Neural progenitor cell (in vitro differentiated cells): ENCODE data around the gene IFFO2. TPM values are rescaled to one million over a fixed set of nuclear protein-coding genes. Genes with fewer than 3 reads are reported as not detected.
A peak's percentile ranks its signal among the peaks of the same experiment; 100 is the strongest.

Source experiments
- DNase-seq: peaks from one replicate; pipeline ENCODE4 v3.0.0-alpha.2; 2016; ENCODE audit warnings: low spot score
- H2AFZ ChIP-seq: fragments of 200-600 bp; sonication (generic); replicated peaks from 2 replicates; pipeline ENCODE4 v1.6.1; 2016; ENCODE audit warnings: antibody characterized with exemption
- H3F3A ChIP-seq: fragments of 200-600 bp; sonication (generic); 2 replicates; pipeline ENCODE4 v1.6.1; 2016; ENCODE audit warnings: antibody characterized with exemption, low read depth
- H3K27ac ChIP-seq: fragments of 200-600 bp; sonication (generic); 2 replicates; pipeline ENCODE4 v1.5.1; 2016; ENCODE audit warnings: mild to moderate bottlenecking
- H3K27me3 ChIP-seq: fragments of 200-600 bp; sonication (generic); 2 replicates; pipeline ENCODE4 v1.6.1; 2016; ENCODE audit warnings: mild to moderate bottlenecking, moderate library complexity
- H3K36me3 ChIP-seq: fragments of 200-600 bp; sonication (generic); 2 replicates; pipeline ENCODE4 v1.5.1; 2016
- H3K4me1 ChIP-seq: fragments of 200-600 bp; sonication (generic); 2 replicates; pipeline ENCODE4 v1.6.1; 2016; ENCODE audit warnings: mixed run types
- H3K4me2 ChIP-seq: fragments of 200-600 bp; sonication (generic); 2 replicates; pipeline ENCODE4 v1.6.1; 2016
- H3K4me3 ChIP-seq: fragments of 200-600 bp; sonication (generic); 2 replicates; pipeline ENCODE4 v1.5.1; 2016
- H3K79me2 ChIP-seq: fragments of 200-600 bp; sonication (generic); 2 replicates; pipeline ENCODE4 v1.6.1; 2016; ENCODE audit warnings: low read depth
- H3K9ac ChIP-seq: fragments of 200-600 bp; sonication (generic); 2 replicates; pipeline ENCODE4 v1.6.1; 2016
- H3K9me3 ChIP-seq: fragments of 200-600 bp; sonication (generic); 2 replicates; pipeline ENCODE4 v1.5.1; 2016; ENCODE audit warnings: low read depth
- H4K20me1 ChIP-seq: fragments of 200-600 bp; sonication (generic); 2 replicates; pipeline ENCODE4 v1.6.1; 2016; ENCODE audit warnings: low read depth
- H3K27ac Mint-ChIP-seq: 3 replicates; pipeline ENCODE4 v1.8.0; 2021; ENCODE audit warnings: mixed read lengths
- H3K27me3 Mint-ChIP-seq: 2 replicates; pipeline ENCODE4 v1.8.0; 2022; ENCODE audit warnings: low read depth, mild to moderate bottlenecking, inconsistent platforms, moderate library complexity, mixed read lengths; ENCODE audit not compliant: insufficient read depth
- H3K36me3 Mint-ChIP-seq: 3 replicates; pipeline ENCODE4 v1.8.0; 2021; ENCODE audit warnings: mixed read lengths
- H3K4me1 Mint-ChIP-seq: 3 replicates; pipeline ENCODE4 v1.8.0; 2021; ENCODE audit warnings: mixed read lengths
- H3K4me3 Mint-ChIP-seq: 3 replicates; pipeline ENCODE4 v1.8.0; 2021; ENCODE audit warnings: mild to moderate bottlenecking, moderate library complexity, mixed read lengths
- H3K9me3 Mint-ChIP-seq: 3 replicates; pipeline ENCODE4 v1.8.0; 2020; ENCODE audit warnings: mixed read lengths
- CTCF ChIP-seq: fragments of 200-600 bp; sonication (generic); IDR thresholded peaks from 2 replicates; pipeline ENCODE4 v1.5.1; 2017; ENCODE audit warnings: antibody characterized with exemption, mild to moderate bottlenecking
- EZH2 ChIP-seq: fragments of 200-600 bp; sonication (generic); IDR thresholded peaks from 2 replicates; pipeline ENCODE4 v1.6.1; 2017; ENCODE audit warnings: antibody characterized with exemption, mild to moderate bottlenecking, moderate library complexity
- EZH2phosphoT487 ChIP-seq: fragments of 200-600 bp; sonication (generic); IDR thresholded peaks from 2 replicates; pipeline ENCODE4 v1.6.1; 2017; ENCODE audit warnings: antibody characterized with exemption
- total RNA-seq: library from RNA; depleted of rRNA; stranded (reverse); fragments of >200 nt; gene quantifications from 2 replicates; pipeline ENCODE4 v1.2.3, GENCODE V29; 2015; ENCODE audit warnings: low replicate concordance

Gene IFFO2
- total RNA-seq, 1 donor from 2014 or later: 0.65 TPM

GRCh38 chr1:18991585-18991984, 35.1 kb upstream of the IFFO2 start:
- no peaks in the 10 kb centered on the region for H3K36me3 Mint-ChIP-seq

GRCh38 chr1:18989896-18990295, 33.4 kb upstream of the IFFO2 start:
- Histone ChIP-seq H3K36me3 (no peaks in the 10 kb centered on the region), H2AFZ (no peak overlapping the region), H3K9ac (no peak overlapping the region), H3K27ac (no peak overlapping the region), H3K4me3 (no peak overlapping the region), H3K4me1 (no peaks in the 10 kb centered on the region), H3K27me3 (no peaks in the 10 kb centered on the region), H4K20me1 (no peaks in the 10 kb centered on the region), H3F3A (no peaks in the 10 kb centered on the region), H3K4me2 (no peak overlapping the region), H3K9me3 (no peaks in the 10 kb centered on the region), H3K79me2 (no peaks in the 10 kb centered on the region)
- H3K27ac Mint-ChIP-seq: no peak overlapping the region
- no peaks in the 10 kb centered on the region for H3K9me3 Mint-ChIP-seq
- TF ChIP-seq EZH2 (no peak), EZH2phosphoT487 (no peak), CTCF (no peak)
- H3K27me3 Mint-ChIP-seq: peaks cover 6% of the 10 kb centered on the region
- no peaks in the 10 kb centered on the region for H3K36me3 Mint-ChIP-seq
- no peak overlapping the region for H3K4me3 Mint-ChIP-seq
- DNase-seq: no peak
- no peaks in the 10 kb centered on the region for H3K4me1 Mint-ChIP-seq

More at GRCh38 chr1:18991585-18991984, 35.1 kb upstream of the IFFO2 start:
- Histone ChIP-seq H3K79me2 (no peaks in the 10 kb centered on the region), H3K4me1 (no peaks in the 10 kb centered on the region), H3K4me2 (no peak overlapping the region), H3K27me3 (no peaks in the 10 kb centered on the region), H3K9ac (no peak overlapping the region), H3F3A (no peaks in the 10 kb centered on the region), H2AFZ (no peak overlapping the region), H3K4me3 (no peak overlapping the region), H3K27ac (no peak overlapping the region), H3K36me3 (no peaks in the 10 kb centered on the region), H3K9me3 (no peaks in the 10 kb centered on the region), H4K20me1 (no peaks in the 10 kb centered on the region)
- H3K27ac Mint-ChIP-seq: no peak overlapping the region
- H3K4me3 Mint-ChIP-seq: no peak overlapping the region
- TF ChIP-seq EZH2 (no peak), CTCF (no peak), EZH2phosphoT487 (no peak)
- no peaks in the 10 kb centered on the region for H3K9me3 Mint-ChIP-seq
- peaks cover 6% of the 10 kb centered on the region for H3K27me3 Mint-ChIP-seq
- no peak for DNase-seq
- no peaks in the 10 kb centered on the region for H3K4me1 Mint-ChIP-seq

GRCh38 chr1:18989176-18989799, 32.8 kb upstream of the IFFO2 start:
- Histone ChIP-seq H3K9ac (no peak overlapping the region), H3K4me2 (no peak overlapping the region), H3F3A (no peaks in the 10 kb centered on the region), H4K20me1 (no peaks in the 10 kb centered on the region), H3K4me1 (no peaks in the 10 kb centered on the region), H3K9me3 (no peaks in the 10 kb centered on the region), H2AFZ (peak overlapping the region; percentile 57), H3K36me3 (no peaks in the 10 kb centered on the region), H3K4me3 (no peak overlapping the region), H3K27ac (no peak overlapping the region), H3K27me3 (no peaks in the 10 kb centered on the region), H3K79me2 (no peaks in the 10 kb centered on the region)
- no peaks in the 10 kb centered on the region for H3K4me1 Mint-ChIP-seq
- H3K9me3 Mint-ChIP-seq: no peaks in the 10 kb centered on the region
- TF ChIP-seq EZH2 (no peak), EZH2phosphoT487 (no peak), CTCF (no peak)
- H3K27me3 Mint-ChIP-seq: peaks cover 6% of the 10 kb centered on the region
- H3K27ac Mint-ChIP-seq: no peak overlapping the region
- no peak overlapping the region for H3K4me3 Mint-ChIP-seq
- no peak for DNase-seq
- H3K36me3 Mint-ChIP-seq: no peaks in the 10 kb centered on the region
